A673 (cell line): ENCODE data around the gene STAC3. TPM values are rescaled to one million over a fixed set of nuclear protein-coding genes. Genes with fewer than 3 reads are reported as not detected.

Experiments
- BruUV-seq: library from RNA; stranded (reverse); fragments of 400-500 nt; replicated peaks from 2 replicates; lab custom pipeline; 2021; lab: Mats Ljungman, UMichigan
- CTCF ChIA-PET: fragments of 300-600 bp; sonication (Branson Sonifier 250); formaldehyde crosslinking; loops from one replicate; lab custom pipeline; 2022; ENCODE audit warnings: antibody characterized with exemption; lab: Charles Lee
- POLR2A ChIA-PET: fragments of 300-600 bp; sonication (Branson Sonifier 250); formaldehyde crosslinking; loops from one replicate; lab custom pipeline; 2022; ENCODE audit warnings: antibody characterized with exemption; ENCODE audit not compliant: low non-redundant PET; lab: Charles Lee
- DNase-seq: peaks from one replicate; pipeline ENCODE4 v3.0.0-alpha.2; 2015; ENCODE audit warnings: low spot score
- H3K27ac ChIP-seq: fragments of 200-600 bp; sonication (generic); 2 replicates; pipeline ENCODE4 v1.5.1; 2016; ENCODE audit warnings: mixed run types, low read depth, mild to moderate bottlenecking, mixed read lengths, antibody characterized with exemption, low read length; ENCODE audit not compliant: poor library complexity, severe bottlenecking
- H3K27me3 ChIP-seq: fragments of 200-600 bp; sonication (generic); replicated peaks from 2 replicates; pipeline ENCODE4 v1.6.1; 2017; ENCODE audit warnings: mixed run types, low read depth, mild to moderate bottlenecking, mixed read lengths, antibody characterized with exemption, low read length; ENCODE audit not compliant: insufficient read depth, poor library complexity
- H3K36me3 ChIP-seq: fragments of 200-600 bp; sonication (generic); 2 replicates; pipeline ENCODE4 v1.6.1; 2016; ENCODE audit warnings: mixed run types, mild to moderate bottlenecking, mixed read lengths, antibody characterized with exemption, low read length; ENCODE audit not compliant: insufficient read depth, poor library complexity, severe bottlenecking
- H3K4me1 ChIP-seq: fragments of 200-600 bp; sonication (generic); 2 replicates; pipeline ENCODE4 v1.6.1; 2017; ENCODE audit warnings: mixed run types, mild to moderate bottlenecking, mixed read lengths, antibody characterized with exemption, low read length; ENCODE audit not compliant: insufficient read depth, poor library complexity, severe bottlenecking
- H3K4me3 ChIP-seq: fragments of 200-600 bp; sonication (generic); 2 replicates; pipeline ENCODE4 v1.5.1; 2016; ENCODE audit warnings: low read depth, mixed run types, mild to moderate bottlenecking, mixed read lengths, low read length; ENCODE audit not compliant: poor library complexity, severe bottlenecking
- H3K9me3 ChIP-seq: fragments of 200-600 bp; sonication (generic); 2 replicates; pipeline ENCODE4 v1.6.1; 2016; ENCODE audit warnings: mixed run types, low read depth, mild to moderate bottlenecking, mixed read lengths, antibody characterized with exemption, low read length; ENCODE audit not compliant: poor library complexity, severe bottlenecking
- EZH2 ChIP-seq: fragments of 200-600 bp; sonication (generic); IDR thresholded peaks from 2 replicates; pipeline ENCODE4 v1.6.1; 2017; ENCODE audit warnings: borderline replicate concordance, low read depth, mild to moderate bottlenecking, mixed read lengths, antibody characterized with exemption, low read length; ENCODE audit not compliant: poor library complexity, severe bottlenecking
- intact Hi-C: fragments of 100-400 bp; cut with micrococcal nuclease; formaldehyde crosslinking; loops from one replicate; pipeline ENCODE4 v1.10.0; 2022; ENCODE audit not compliant: unreplicated experiment
- total RNA-seq: library from RNA; stranded (reverse); gene quantifications from 2 replicates; pipeline ENCODE4 v1.2.3, GENCODE V29; 2021
- TF ChIP-seq, protein P1 (sequence below): fragments of 300-800, 200-600 bp; sonication (generic); conservative IDR thresholded peaks from 2 replicates; pipeline ENCODE4 v1.5.1; 2017; ENCODE audit warnings: low read depth, mild to moderate bottlenecking, antibody characterized with exemption, low read length, moderate library complexity, mixed read lengths

STAC3 gene
- total RNA-seq, 1 experiment from 2014 or later = 7.0 TPM

GRCh38 chr12:57195611-57196371 is 55.2 kb downstream of the STAC3 start:
- Histone ChIP-seq H3K27me3 (no peaks in the 10 kb centered on the region), H3K36me3 (peaks cover 14% of the 10 kb centered on the region), H3K9me3 (no peaks in the 10 kb centered on the region), H3K27ac (no peak overlapping the region), H3K4me1 (no peaks in the 10 kb centered on the region), H3K4me3 (no peak overlapping the region)
- BruUV-seq = no TSS peak
- POLR2A ChIA-PET = no interaction called here
- intact Hi-C loops = no loop called here
- no peak for TF ChIP-seq EZH2
- TF ChIP-seq, protein P1, sequence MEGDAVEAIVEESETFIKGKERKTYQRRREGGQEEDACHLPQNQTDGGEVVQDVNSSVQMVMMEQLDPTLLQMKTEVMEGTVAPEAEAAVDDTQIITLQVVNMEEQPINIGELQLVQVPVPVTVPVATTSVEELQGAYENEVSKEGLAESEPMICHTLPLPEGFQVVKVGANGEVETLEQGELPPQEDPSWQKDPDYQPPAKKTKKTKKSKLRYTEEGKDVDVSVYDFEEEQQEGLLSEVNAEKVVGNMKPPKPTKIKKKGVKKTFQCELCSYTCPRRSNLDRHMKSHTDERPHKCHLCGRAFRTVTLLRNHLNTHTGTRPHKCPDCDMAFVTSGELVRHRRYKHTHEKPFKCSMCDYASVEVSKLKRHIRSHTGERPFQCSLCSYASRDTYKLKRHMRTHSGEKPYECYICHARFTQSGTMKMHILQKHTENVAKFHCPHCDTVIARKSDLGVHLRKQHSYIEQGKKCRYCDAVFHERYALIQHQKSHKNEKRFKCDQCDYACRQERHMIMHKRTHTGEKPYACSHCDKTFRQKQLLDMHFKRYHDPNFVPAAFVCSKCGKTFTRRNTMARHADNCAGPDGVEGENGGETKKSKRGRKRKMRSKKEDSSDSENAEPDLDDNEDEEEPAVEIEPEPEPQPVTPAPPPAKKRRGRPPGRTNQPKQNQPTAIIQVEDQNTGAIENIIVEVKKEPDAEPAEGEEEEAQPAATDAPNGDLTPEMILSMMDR = no peak
- CTCF ChIA-PET = interaction anchor here (0.5 kb wide), 1 partner anchor 47 kb away, joined by 14 read pairs; no protein-coding TSS in a partner anchor
- no peak for DNase-seq

DNA sequence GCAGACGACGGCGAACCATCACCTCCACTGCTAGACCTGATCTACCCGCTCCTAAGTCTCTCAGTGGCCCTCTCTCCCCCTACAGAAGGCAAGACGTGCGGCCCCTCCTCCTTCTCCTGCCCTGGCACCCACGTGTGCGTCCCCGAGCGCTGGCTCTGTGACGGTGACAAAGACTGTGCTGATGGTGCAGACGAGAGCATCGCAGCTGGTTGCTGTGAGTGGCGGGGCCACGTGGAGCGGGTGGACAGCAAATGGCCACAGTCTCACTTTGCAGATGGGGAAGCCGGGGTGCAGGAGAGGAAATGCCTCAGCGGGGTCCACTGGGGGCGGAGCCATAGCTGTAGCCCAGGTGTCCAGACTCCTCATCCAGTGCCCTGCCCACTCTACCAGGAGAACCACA is 55.8 kb downstream of the STAC3 start:
- Histone ChIP-seq H3K9me3 (no peaks in the 10 kb centered on the region), H3K27ac (no peak overlapping the region), H3K4me1 (peaks cover 6% of the 10 kb centered on the region), H3K4me3 (no peak overlapping the region), H3K36me3 (peaks cover 14% of the 10 kb centered on the region), H3K27me3 (no peaks in the 10 kb centered on the region)
- TF ChIP-seq, protein P1 = no peak
- no peak for TF ChIP-seq EZH2
- no peak for DNase-seq
- intact Hi-C loops = no loop called here
- ChIA-PET CTCF (no interaction called here), POLR2A (no interaction called here)
- BruUV-seq = no TSS peak

GRCh38 chr12:57194253-57194652 is 56.7 kb downstream of the STAC3 start:
- CTCF ChIA-PET = no interaction called here
- Histone ChIP-seq H3K27ac (no peak overlapping the region), H3K4me1 (peaks cover 11% of the 10 kb centered on the region), H3K36me3 (peaks cover 10% of the 10 kb centered on the region), H3K4me3 (no peak overlapping the region), H3K9me3 (no peaks in the 10 kb centered on the region), H3K27me3 (no peaks in the 10 kb centered on the region)
- no TSS peak for BruUV-seq
- no peak for DNase-seq
- intact Hi-C loops = no loop called here
- POLR2A ChIA-PET = no interaction called here
- TF ChIP-seq, protein P1 = no peak
- TF ChIP-seq EZH2 = no peak
